Endothelial cell of umbilical vein (primary cell): ENCODE results near the gene PRDM2. TPM values are rescaled to one million over a fixed set of nuclear protein-coding genes. Genes with fewer than 3 reads are reported as not detected.

Experiments
- BruUV-seq: library from RNA; stranded (reverse); fragments of 400-500 nt; replicated peaks from 2 replicates; lab custom pipeline; 2021; lab: Mats Ljungman, UMichigan
- CTCF ChIA-PET: fragments of 300-600, 350-600 bp; sonication (Branson Sonifier 250); formaldehyde crosslinking; loops from one replicate; lab custom pipeline; 2021; ENCODE audit warnings: antibody characterized with exemption, inconsistent platforms; lab: Charles Lee
- POLR2A ChIA-PET: fragments of 300-600, 350-600 bp; sonication (Branson Sonifier 250); formaldehyde crosslinking; loops from one replicate; lab custom pipeline; 2021; ENCODE audit warnings: antibody characterized with exemption, inconsistent platforms; lab: Charles Lee
- DNase-seq: peaks from one replicate; pipeline ENCODE4 v3.0.0-alpha.2; 2011; ENCODE audit warnings: low read depth, low spot score
- FAIRE-seq: peaks from 2 replicates; lab custom pipeline; 2011; peaks lifted over from hg19 to GRCh38; lab: Jason Lieb, UNC
- H2AFZ ChIP-seq: 2 replicates; pipeline ENCODE4 v1.6.0; 2012; ENCODE audit warnings: low read depth, low read length, control low read depth, inconsistent platforms
- H3K27ac ChIP-seq: 2 replicates; pipeline ENCODE4 v1.5.1; 2011; ENCODE audit warnings: low read depth, mild to moderate bottlenecking, control low read depth, low read length, moderate library complexity; ENCODE audit not compliant: insufficient read depth
- H3K27me3 ChIP-seq, 2 experiments: 2 replicates each; pipeline versions ENCODE4 v1.6.0 to v1.6.1; 2011; ENCODE audit warnings: low read length in 2 of 2, mixed read lengths in 1 of 2; ENCODE audit not compliant: control insufficient read depth in 2 of 2, insufficient read depth in 2 of 2
- H3K36me3 ChIP-seq, 2 experiments: 2 replicates in 1 of 2; 3 replicates in 1 of 2; pipeline ENCODE4 v1.5.1; 2011; ENCODE audit warnings: low read length in 2 of 2, mild to moderate bottlenecking in 1 of 2, moderate library complexity in 1 of 2; ENCODE audit not compliant: control insufficient read depth in 2 of 2, insufficient read depth in 2 of 2; ENCODE audit errors: extremely low read depth in 1 of 2
- H3K4me1 ChIP-seq: 3 replicates; pipeline ENCODE4 v1.5.1; 2011; ENCODE audit warnings: mild to moderate bottlenecking, low read length; ENCODE audit not compliant: control insufficient read depth, insufficient read depth; ENCODE audit errors: extremely low read depth
- H3K4me2 ChIP-seq: 2 replicates; pipeline ENCODE4 v1.6.1; 2011; ENCODE audit warnings: low read length, control low read depth, mixed read lengths; ENCODE audit not compliant: insufficient read depth
- H3K4me3 ChIP-seq, 3 experiments: fragments of 200-600 bp in 1 of 3; sonication (generic), shearing (Covaris generic) in 1 of 3; replicated peaks in 1 of 3; 2 replicates each; pipeline ENCODE4 v1.5.1; 2011 to 2016; ENCODE audit warnings: control low read depth in 3 of 3, low read length in 3 of 3, mild to moderate bottlenecking in 2 of 3, inconsistent platforms in 1 of 3, low read depth in 1 of 3, moderate library complexity in 1 of 3; ENCODE audit not compliant: insufficient read depth in 1 of 3
- H3K79me2 ChIP-seq: 2 replicates; pipeline ENCODE4 v1.6.0; 2012; ENCODE audit warnings: low read length, inconsistent platforms; ENCODE audit not compliant: control insufficient read depth, insufficient read depth
- H3K9ac ChIP-seq: replicated peaks from 2 replicates; pipeline ENCODE3; 2011; ENCODE audit warnings: low read length, control low read depth; ENCODE audit not compliant: insufficient read depth; ENCODE audit errors: extremely low read depth
- H3K9me1 ChIP-seq: replicated peaks from 3 replicates; pipeline ENCODE4 v1.6.0; 2011; ENCODE audit warnings: mild to moderate bottlenecking, low read length; ENCODE audit not compliant: control insufficient read depth, insufficient read depth; ENCODE audit errors: extremely low read depth
- H3K9me3 ChIP-seq: replicated peaks from 2 replicates; pipeline ENCODE4 v1.5.1; 2012; ENCODE audit warnings: low read length, inconsistent platforms; ENCODE audit not compliant: control insufficient read depth, insufficient read depth
- H4K20me1 ChIP-seq: replicated peaks from 2 replicates; pipeline ENCODE3; 2011; ENCODE audit warnings: mild to moderate bottlenecking, low read length; ENCODE audit not compliant: control insufficient read depth, insufficient read depth; ENCODE audit errors: extremely low read depth
- CTCF ChIP-seq, 2 donors: IDR thresholded peaks; 1 replicate in 1 of 2; 2 replicates in 1 of 2; pipeline ENCODE4 v1.5.1; 2011; ENCODE audit warnings: low read length in 2 of 2, mild to moderate bottlenecking in 2 of 2, moderate library complexity in 2 of 2, control low read depth in 1 of 2, inconsistent platforms in 1 of 2, low read depth in 1 of 2; ENCODE audit not compliant: insufficient read depth in 1 of 2; ENCODE audit errors: extremely low read depth in 1 of 2
- EZH2 ChIP-seq: IDR thresholded peaks from 2 replicates; pipeline ENCODE4 v1.6.1; 2012; ENCODE audit warnings: borderline replicate concordance, low read depth, mild to moderate bottlenecking, moderate library complexity, low read length, inconsistent platforms; ENCODE audit not compliant: severe bottlenecking
- FOS ChIP-seq: IDR thresholded peaks from 2 replicates; pipeline ENCODE4 v1.6.1; 2011; ENCODE audit warnings: mild to moderate bottlenecking, low read length, moderate library complexity, borderline replicate concordance; ENCODE audit not compliant: insufficient read depth
- GATA2 ChIP-seq: IDR thresholded peaks from 2 replicates; pipeline ENCODE4 v1.7.0; 2011; ENCODE audit warnings: low read depth, mild to moderate bottlenecking, moderate library complexity, mixed read lengths, low read length; ENCODE audit not compliant: insufficient read length, insufficient read depth
- JUN ChIP-seq: IDR thresholded peaks from 2 replicates; pipeline ENCODE4 v1.6.1; 2011; ENCODE audit warnings: borderline replicate concordance, low read depth; ENCODE audit not compliant: insufficient read length, insufficient read depth
- MAX ChIP-seq: IDR thresholded peaks from 2 replicates; pipeline ENCODE4 v1.6.1; 2011; ENCODE audit not compliant: insufficient read depth, insufficient read length
- MYC ChIP-seq: IDR thresholded peaks from one replicate; pipeline ENCODE4 v1.6.1; 2011; ENCODE audit warnings: mild to moderate bottlenecking, low read depth, low read length
- POLR2A ChIP-seq: IDR thresholded peaks from 2 replicates; pipeline ENCODE4 v1.6.1; 2012; ENCODE audit warnings: low read depth, mild to moderate bottlenecking, control low read depth, low read length
- POLR2AphosphoS5 ChIP-seq: IDR thresholded peaks from 2 replicates; pipeline ENCODE4 v1.6.1; 2012; ENCODE audit warnings: low read depth, mild to moderate bottlenecking, control low read depth, low read length, moderate library complexity; ENCODE audit not compliant: insufficient read depth
- dilution Hi-C: fragments of 300-500 bp; cut with MboI; formaldehyde crosslinking; loops from one replicate; pipeline ENCODE4 v1.15.0; 2019; ENCODE audit warnings: low sequenced_read_pairs; ENCODE audit not compliant: extremely low pct_ligation_motif_present
- intact Hi-C: fragments of 100-400 bp; cut with micrococcal nuclease; formaldehyde crosslinking; loops from one replicate; pipeline ENCODE4 v1.10.0; 2022
- polyA plus RNA-seq, 4 experiments: library from polyadenylated mRNA; depleted of rRNA in 3 of 4; stranded (reverse) in 3 of 4; unstranded in 1 of 4; fragments of >200 nt; gene quantifications; 2 replicates each; pipeline versions ENCODE4 v1.2.1 to v1.2.3, GENCODE V29; 2011 to 2012; ENCODE audit warnings: missing spikeins in 1 of 4
- total RNA-seq: library from RNA; stranded (reverse); gene quantifications from 2 replicates; pipeline ENCODE4 v1.2.3, GENCODE V29; 2021

PRDM2 gene
- total and polyA plus RNA-seq, 2 donors (not counting 3 experiments of a cell fraction or from before 2014, with no cell fraction given) = 11.3 to 35.7 TPM

GRCh38 chr1:13769830-13770229, 69.8 kb downstream of the PRDM2 start:
- no peak overlapping the region for H3K4me3 ChIP-seq
- no peaks in the 10 kb centered on the region for H3K27me3 ChIP-seq
- no peak overlapping the region for H2AFZ ChIP-seq
- no peaks in the 10 kb centered on the region for H3K36me3 ChIP-seq
- no peak overlapping the region for H3K27ac ChIP-seq
- H3K9ac ChIP-seq = no peak overlapping the region
- dilution Hi-C loops (no loop called here), intact Hi-C loops (no loop called here)
- H4K20me1 ChIP-seq = peaks cover 3% of the 10 kb centered on the region
- POLR2A ChIA-PET = no interaction called here
- no peak for DNase-seq
- H3K4me1 ChIP-seq = no peaks in the 10 kb centered on the region
- no TSS peak for BruUV-seq
- peaks cover 87% of the 10 kb centered on the region for H3K79me2 ChIP-seq
- CTCF ChIA-PET = no interaction called here
- H3K9me3 ChIP-seq = no peaks in the 10 kb centered on the region
- TF ChIP-seq FOS = no peak
- no peak for TF ChIP-seq POLR2AphosphoS5
- no peak for TF ChIP-seq JUN
- TF ChIP-seq GATA2 = no peak
- TF ChIP-seq POLR2A = no peak
- no peak overlapping the region for H3K4me2 ChIP-seq
- peaks cover 3% of the 10 kb centered on the region for H3K9me1 ChIP-seq
- FAIRE-seq = no peak

- no peak for DNase-seq
- H3K9me3 ChIP-seq = no peaks in the 10 kb centered on the region
- ChIA-PET CTCF (no interaction called here), POLR2A (no interaction called here)
- H3K79me2 ChIP-seq = peaks cover 82% of the 10 kb centered on the region
- intact Hi-C loops = no loop called here
- H3K4me1 ChIP-seq = no peaks in the 10 kb centered on the region
- FAIRE-seq = no peak
- H3K9ac ChIP-seq = no peak overlapping the region
- H3K4me3 ChIP-seq = no peak overlapping the region
- no peak overlapping the region for H2AFZ ChIP-seq
- H3K9me1 ChIP-seq = peaks cover 3% of the 10 kb centered on the region
- peaks cover 3% of the 10 kb centered on the region for H4K20me1 ChIP-seq
- peaks cover 3 to 4% of the 10 kb centered on the region in 2 experiments for H3K36me3 ChIP-seq
- TF ChIP-seq MAX (no peak), POLR2AphosphoS5 (no peak), MYC (no peak), POLR2A (no peak), EZH2 (no peak), CTCF (IDR thresholded peaks at IDR 0.05; ENCODE audit: extremely low read depth in 1 of 2, insufficient read depth in 1 of 2, low read depth in 1 of 2, low read length in 2 of 2) (no peak), JUN (no peak), GATA2 (no peak), FOS (no peak)
- BruUV-seq = no TSS peak
- H3K4me2 ChIP-seq = no peak overlapping the region
- dilution Hi-C loops = no loop called here
- H3K27ac ChIP-seq = no peak overlapping the region
- no peaks in the 10 kb centered on the region for H3K27me3 ChIP-seq
Observed at GRCh38 chr1:13770743-13771142, 70.8 kb downstream of the PRDM2 start.
